HG02852 (cell line): ENCODE data around the gene LIN28A.

ENCODE experiments used
- ATAC-seq: cut with Tn5 transposase; IDR thresholded peaks from one replicate; pipeline ENCODE4 v1.9.1; 2021; ENCODE audit warnings: mild to moderate bottlenecking, moderate library complexity; ENCODE audit not compliant: unreplicated experiment

LIN28A gene

GRCh38 chr1:26478159-26478558 is 67.5 kb downstream of the LIN28A start:
- ATAC-seq = no peak

GRCh38 chr1:26478988-26479387 is 68.4 kb downstream of the LIN28A start:
- no peak for ATAC-seq
